ENCODE measurements around the gene HPS5. TPM values are rescaled to one million over a fixed set of nuclear protein-coding genes. Genes with fewer than 3 reads are reported as not detected.

The HPS5 gene
- total and polyA plus RNA-seq, 5 donors from 2014 or later, result 13.0 to 18.6 (median 14.8) TPM

Other genes starting within 250 kb of the HPS5 start
- 22.5 TPM for gene SAAL1, start 216.1 kb downstream of the HPS5 start, total RNA-seq
- 10 to 100 TPM; 15.1 to 25.5 (median 18.4) TPM for gene SAAL1, start 216.1 kb downstream of the HPS5 start, polyA plus RNA-seq
- not detected for gene MRGPRX3, start 189.6 kb downstream of the HPS5 start, total RNA-seq
- gene MRGPRX3, start 189.6 kb downstream of the HPS5 start, polyA plus RNA-seq, result not detected
- gene MRGPRX4, start 149.3 kb downstream of the HPS5 start, total RNA-seq, result not detected
- not detected for gene MRGPRX4, start 149.3 kb downstream of the HPS5 start, polyA plus RNA-seq
- gene SAA4, start 85.3 kb downstream of the HPS5 start, total RNA-seq, result not detected
- not detected for gene SAA4, start 85.3 kb downstream of the HPS5 start, polyA plus RNA-seq
- 0.62 TPM for gene SAA2, start 73.5 kb downstream of the HPS5 start, total RNA-seq
- under 1 TPM in 1 of 4 donors, not detected in 3; 0.20 TPM for gene SAA2, start 73.5 kb downstream of the HPS5 start, polyA plus RNA-seq
- not detected for gene SAA1, start 55.9 kb downstream of the HPS5 start, total RNA-seq
- not detected for gene SAA1, start 55.9 kb downstream of the HPS5 start, polyA plus RNA-seq
- gene GTF2H1, start 427 bp upstream of the HPS5 start, total RNA-seq, result 25.8 TPM
- gene GTF2H1, start 427 bp upstream of the HPS5 start, polyA plus RNA-seq, result 10 to 100 TPM; 29.2 to 32.0 (median 30.3) TPM
- gene LDHA, start 72.4 kb upstream of the HPS5 start, total RNA-seq, result 234 TPM
- gene LDHA, start 72.4 kb upstream of the HPS5 start, polyA plus RNA-seq, result 100 to 1,000 TPM; 361 to 569 (median 446) TPM
- not detected for gene LDHC, start 90.2 kb upstream of the HPS5 start, total RNA-seq
- 1 to 10 TPM in 1 of 4 donors, not detected in 3; 3.1 TPM for gene LDHC, start 90.2 kb upstream of the HPS5 start, polyA plus RNA-seq
- not detected for gene LDHAL6A, start 133.7 kb upstream of the HPS5 start, total RNA-seq
- under 1 TPM in 1 of 4 donors, not detected in 3; 0.08 TPM for gene LDHAL6A, start 133.7 kb upstream of the HPS5 start, polyA plus RNA-seq
- gene TSG101, start 204.8 kb upstream of the HPS5 start, total RNA-seq, result 18.8 TPM
- gene TSG101, start 204.8 kb upstream of the HPS5 start, polyA plus RNA-seq, result 10 to 100 TPM; 62.8 to 87.2 (median 79.2) TPM

All from CD4-positive, CD25-positive, alpha-beta regulatory T cell (primary cell).